ENCODE measurements around the gene GAS2.

Gene GAS2

DNA sequence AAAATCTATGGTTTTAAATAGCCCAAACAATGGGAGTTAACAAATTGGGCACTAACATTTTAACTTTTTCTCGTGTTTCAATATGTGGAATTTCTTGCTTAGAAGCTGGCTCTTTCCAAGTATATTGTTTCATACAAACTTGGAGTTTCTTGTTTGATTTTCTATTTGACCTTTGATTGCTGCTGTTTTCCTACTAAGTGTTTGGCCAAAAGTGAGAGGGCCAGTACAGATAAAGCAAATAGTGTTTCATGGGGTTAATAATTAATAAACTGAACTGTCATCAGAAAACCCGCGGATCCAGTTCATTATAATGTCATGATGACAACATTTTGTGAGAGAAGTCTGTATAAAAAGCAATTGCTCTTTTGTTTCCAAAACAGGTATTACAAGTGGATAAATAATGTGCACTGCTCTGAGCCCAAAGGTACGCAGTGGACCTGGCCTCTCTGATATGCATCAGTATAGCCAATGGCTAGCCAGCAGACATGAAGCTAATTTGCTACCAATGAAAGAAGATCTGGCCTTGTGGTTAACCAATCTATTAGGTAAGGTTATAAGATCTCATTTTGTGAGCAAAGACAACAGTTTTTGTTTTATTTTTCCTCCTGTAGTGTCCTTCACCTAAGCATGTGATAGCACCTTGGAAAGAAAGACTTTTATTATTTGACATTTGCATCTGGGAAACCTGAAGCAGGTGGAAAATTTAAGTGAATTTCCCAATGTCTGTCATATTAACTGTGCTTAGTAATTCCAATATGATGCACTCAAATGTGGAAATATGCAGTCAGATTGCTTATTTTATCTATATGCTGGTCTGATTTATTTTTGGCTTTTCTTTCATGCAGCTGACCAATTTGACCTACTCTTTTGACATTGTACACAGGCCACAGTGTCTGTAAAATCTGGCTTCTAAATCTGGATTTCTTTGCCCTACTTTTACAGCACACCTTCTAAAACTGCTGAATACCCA, 8.3 kb downstream of the GAS2 start:
- DNase-seq (ENCODE audit: low read depth, low spot score) = no peak
- Histone ChIP-seq H3K9ac (ENCODE audit: insufficient read length, low read depth) (no peak overlapping the region), H3K27me3 (ENCODE audit: insufficient read depth, insufficient read length) (no peaks in the 10 kb centered on the region), H3K36me3 (ENCODE audit: insufficient read depth, insufficient read length, low read length) (no peaks in the 10 kb centered on the region), H3K4me3 (ENCODE audit: insufficient read length, low read depth) (no peak overlapping the region), H3K9me3 (ENCODE audit: insufficient read depth, low read length) (no peaks in the 10 kb centered on the region), H3K4me1 (ENCODE audit: insufficient read depth, insufficient read length) (no peaks in the 10 kb centered on the region)
- TF ChIP-seq ZNF274 (IDR thresholded peaks at IDR 0.05; ENCODE audit: low read depth, low read length) (no peak), YY1 (IDR thresholded peaks at IDR 0.05; ENCODE audit: insufficient read depth, insufficient read length) (no peak), SUZ12 (IDR thresholded peaks at IDR 0.05; ENCODE audit: extremely low read depth, insufficient read depth, insufficient read length) (no peak)

DNA sequence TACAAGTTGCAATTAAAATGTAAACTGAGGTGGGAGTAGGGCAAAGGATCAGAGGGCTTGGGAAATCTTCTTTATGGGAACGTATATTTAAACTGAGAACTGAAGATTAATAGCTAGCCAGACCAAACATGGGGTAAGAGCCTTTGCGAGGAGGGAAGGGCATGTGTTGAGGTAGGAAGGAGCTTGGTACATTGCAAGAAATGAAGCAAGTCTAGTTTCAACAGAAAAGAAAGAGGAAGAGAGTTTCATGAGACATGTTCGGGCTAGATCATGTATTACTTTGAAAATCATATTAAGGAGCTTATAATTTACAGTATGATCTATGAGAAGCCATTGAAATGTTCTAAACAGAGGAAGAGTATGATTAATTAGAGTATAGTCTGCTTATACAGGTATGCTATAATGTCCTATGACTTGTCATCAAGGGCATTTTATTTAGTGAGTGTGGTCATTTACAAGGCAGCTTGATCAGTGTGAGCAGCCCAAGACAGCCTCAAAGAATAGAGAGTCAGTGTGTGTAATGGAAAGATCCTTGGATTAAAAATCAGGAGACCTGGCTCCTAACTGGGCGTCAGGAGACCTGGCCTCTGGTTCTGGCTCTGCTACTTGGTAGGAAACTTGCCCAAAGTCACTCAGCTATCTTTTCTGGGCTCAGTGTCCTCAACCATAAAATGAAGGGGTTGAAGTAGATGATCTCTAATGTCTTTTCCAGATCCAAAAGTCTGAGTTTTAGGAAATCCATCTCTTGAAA, 10.9 kb downstream of the GAS2 start:
- no peaks in the 10 kb centered on the region for H3K4me1 ChIP-seq (ENCODE audit: insufficient read depth, insufficient read length)
- TF ChIP-seq SUZ12 (IDR thresholded peaks at IDR 0.05; ENCODE audit: extremely low read depth, insufficient read depth, insufficient read length) = no peak
- no peak overlapping the region for H3K4me3 ChIP-seq (ENCODE audit: insufficient read length, low read depth)
- DNase-seq (ENCODE audit: low read depth, low spot score) = no peak
- H3K9ac ChIP-seq (ENCODE audit: insufficient read length, low read depth) = no peak overlapping the region
- H3K36me3 ChIP-seq (ENCODE audit: insufficient read depth, insufficient read length, low read length) = no peaks in the 10 kb centered on the region
- no peaks in the 10 kb centered on the region for H3K27me3 ChIP-seq (ENCODE audit: insufficient read depth, insufficient read length)
- H3K9me3 ChIP-seq (ENCODE audit: insufficient read depth, low read length) = no peaks in the 10 kb centered on the region

DNA sequence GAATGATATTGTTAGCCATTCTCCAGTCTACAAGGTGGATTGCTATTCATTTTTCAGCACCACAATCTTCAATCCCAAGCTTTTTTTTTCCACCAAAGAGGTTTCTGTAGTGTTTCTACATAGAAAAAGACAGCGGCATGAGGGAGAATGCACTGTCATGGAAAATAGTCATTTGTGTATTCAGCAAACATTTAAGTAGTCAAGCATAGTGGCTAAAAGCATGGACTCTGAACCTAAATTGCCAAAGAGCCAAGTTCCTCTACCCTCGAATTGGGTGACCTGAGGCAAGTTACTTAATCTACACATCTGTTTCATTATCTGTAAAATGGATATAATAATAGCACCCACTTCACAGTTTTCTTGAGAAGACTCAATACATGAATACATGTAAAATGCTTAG, 14.2 kb downstream of the GAS2 start:
- H3K9ac ChIP-seq (ENCODE audit: insufficient read length, low read depth) = no peak overlapping the region
- H3K36me3 ChIP-seq (ENCODE audit: insufficient read depth, insufficient read length, low read length) = no peaks in the 10 kb centered on the region
- TF ChIP-seq ZNF274 (IDR thresholded peaks at IDR 0.05; ENCODE audit: low read depth, low read length) (no peak), YY1 (IDR thresholded peaks at IDR 0.05; ENCODE audit: insufficient read depth, insufficient read length) (no peak), SUZ12 (IDR thresholded peaks at IDR 0.05; ENCODE audit: extremely low read depth, insufficient read depth, insufficient read length) (no peak)
- no peak overlapping the region for H3K4me3 ChIP-seq (ENCODE audit: insufficient read length, low read depth)
- H3K4me1 ChIP-seq (ENCODE audit: insufficient read depth, insufficient read length) = no peaks in the 10 kb centered on the region
- DNase-seq (ENCODE audit: low read depth, low spot score) = no peak
- H3K9me3 ChIP-seq (ENCODE audit: insufficient read depth, low read length) = no peaks in the 10 kb centered on the region
- H3K27me3 ChIP-seq (ENCODE audit: insufficient read depth, insufficient read length) = no peaks in the 10 kb centered on the region

DNA sequence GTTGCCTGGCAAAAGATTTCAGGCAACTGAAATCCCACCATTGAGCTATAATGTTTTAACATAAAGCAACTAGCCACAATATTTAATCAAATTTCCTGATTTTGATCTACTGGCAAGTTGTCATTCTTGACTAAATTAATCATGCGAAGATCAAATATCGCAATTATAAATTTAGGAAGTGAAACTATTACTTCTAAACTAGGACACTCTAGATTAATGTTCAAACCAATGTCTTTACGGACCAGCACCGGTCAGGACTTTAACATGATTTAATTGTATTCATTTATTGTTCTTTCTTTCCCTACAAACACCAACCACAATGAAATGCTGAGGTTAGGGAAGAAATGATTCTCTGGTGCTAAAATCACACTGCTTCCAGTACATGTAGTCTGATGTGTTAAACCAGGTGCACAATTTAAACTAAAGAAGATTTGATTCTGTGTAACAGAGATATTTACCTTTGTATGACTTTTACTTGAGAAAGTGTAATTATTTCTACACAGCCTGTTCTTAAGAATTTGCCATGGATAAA, 14.9 kb downstream of the GAS2 start:
- no peak for TF ChIP-seq YY1 (IDR thresholded peaks at IDR 0.05; ENCODE audit: insufficient read depth, insufficient read length)
- TF ChIP-seq SUZ12 (IDR thresholded peaks at IDR 0.05; ENCODE audit: extremely low read depth, insufficient read depth, insufficient read length) = no peak
- no peak for TF ChIP-seq ZNF274 (IDR thresholded peaks at IDR 0.05; ENCODE audit: low read depth, low read length)
- no peaks in the 10 kb centered on the region for H3K36me3 ChIP-seq (ENCODE audit: insufficient read depth, insufficient read length, low read length)
- no peaks in the 10 kb centered on the region for H3K27me3 ChIP-seq (ENCODE audit: insufficient read depth, insufficient read length)
- no peak overlapping the region for H3K9ac ChIP-seq (ENCODE audit: insufficient read length, low read depth)
- H3K4me3 ChIP-seq (ENCODE audit: insufficient read length, low read depth) = no peak overlapping the region
- no peak for DNase-seq (ENCODE audit: low read depth, low spot score)
- H3K4me1 ChIP-seq (ENCODE audit: insufficient read depth, insufficient read length) = no peaks in the 10 kb centered on the region
- H3K9me3 ChIP-seq (ENCODE audit: insufficient read depth, low read length) = no peaks in the 10 kb centered on the region

DNA sequence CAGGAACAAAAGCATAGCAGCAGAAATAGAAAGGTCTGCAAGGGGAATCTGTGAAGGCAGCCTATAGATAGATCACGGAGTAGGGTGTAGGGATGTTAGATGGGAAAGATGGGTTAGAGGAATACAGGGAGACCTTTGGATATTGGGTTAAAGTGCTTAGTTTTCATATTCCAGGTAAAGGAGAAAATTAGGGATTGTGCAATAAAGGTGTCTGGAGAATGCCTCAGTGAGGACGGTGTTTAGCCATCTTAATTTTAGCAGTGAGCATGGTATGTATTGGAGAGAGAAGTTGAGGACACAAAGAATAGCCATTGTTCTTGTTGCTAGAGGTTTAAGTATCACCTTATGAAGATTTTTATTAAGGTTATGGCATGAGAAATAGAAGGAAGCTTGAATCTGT, 17.7 kb downstream of the GAS2 start:
- no peaks in the 10 kb centered on the region for H3K36me3 ChIP-seq (ENCODE audit: insufficient read depth, insufficient read length, low read length)
- no peak overlapping the region for H3K4me3 ChIP-seq (ENCODE audit: insufficient read length, low read depth)
- H3K9me3 ChIP-seq (ENCODE audit: insufficient read depth, low read length) = no peaks in the 10 kb centered on the region
- no peaks in the 10 kb centered on the region for H3K4me1 ChIP-seq (ENCODE audit: insufficient read depth, insufficient read length)
- TF ChIP-seq ZNF274 (IDR thresholded peaks at IDR 0.05; ENCODE audit: low read depth, low read length) (no peak), SUZ12 (IDR thresholded peaks at IDR 0.05; ENCODE audit: extremely low read depth, insufficient read depth, insufficient read length) (no peak), YY1 (IDR thresholded peaks at IDR 0.05; ENCODE audit: insufficient read depth, insufficient read length) (no peak)
- DNase-seq (ENCODE audit: low read depth, low spot score) = no peak
- H3K27me3 ChIP-seq (ENCODE audit: insufficient read depth, insufficient read length) = no peaks in the 10 kb centered on the region
- no peak overlapping the region for H3K9ac ChIP-seq (ENCODE audit: insufficient read length, low read depth)

DNA sequence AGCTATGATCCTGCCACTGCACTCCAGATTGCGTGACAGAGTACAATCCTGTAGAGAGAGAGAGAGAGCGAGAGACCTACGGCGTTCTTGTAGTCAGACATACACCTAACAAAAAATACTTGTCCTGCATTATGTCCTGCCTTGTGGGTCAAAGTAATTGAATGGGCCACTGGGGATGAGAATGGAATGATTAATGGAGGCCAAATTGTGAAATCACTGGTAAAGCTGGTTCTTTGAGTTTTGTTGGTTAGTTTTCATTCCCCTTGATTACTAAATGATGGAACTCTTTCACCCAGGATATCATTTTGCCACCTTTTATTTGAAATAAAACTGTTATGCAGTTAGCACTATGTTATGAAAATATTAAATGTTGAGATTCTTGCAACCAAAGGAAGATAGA, 18.7 kb downstream of the GAS2 start:
- no peak overlapping the region for H3K9ac ChIP-seq (ENCODE audit: insufficient read length, low read depth)
- H3K4me1 ChIP-seq (ENCODE audit: insufficient read depth, insufficient read length) = no peaks in the 10 kb centered on the region

DNA sequence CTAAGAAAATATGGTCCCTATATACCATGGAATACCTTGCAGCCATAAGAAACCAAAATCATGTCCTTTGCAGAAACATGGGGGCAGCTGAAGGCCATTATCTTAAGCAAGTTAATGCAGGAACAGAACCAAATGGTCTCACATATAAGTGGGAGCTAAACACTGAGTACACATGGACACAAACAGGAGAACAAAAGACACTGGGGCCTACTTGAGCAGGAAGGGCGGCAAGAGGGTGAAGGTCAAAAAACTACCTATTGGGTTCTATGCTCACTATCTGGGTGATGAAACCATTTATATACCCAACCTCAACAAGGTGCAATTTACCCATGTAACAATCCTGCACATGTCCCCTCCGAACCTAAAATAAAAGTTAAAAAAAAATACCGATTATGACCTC, 22.5 kb downstream of the GAS2 start:
- TF ChIP-seq ZNF274 (IDR thresholded peaks at IDR 0.05; ENCODE audit: low read depth, low read length) = no peak
- TF ChIP-seq SUZ12 (IDR thresholded peaks at IDR 0.05; ENCODE audit: extremely low read depth, insufficient read depth, insufficient read length) = no peak
- no peak for TF ChIP-seq YY1 (IDR thresholded peaks at IDR 0.05; ENCODE audit: insufficient read depth, insufficient read length)

More for the DNA sequence above, 18.7 kb downstream of the GAS2 start:
- TF ChIP-seq YY1 (IDR thresholded peaks at IDR 0.05; ENCODE audit: insufficient read depth, insufficient read length) (no peak), ZNF274 (IDR thresholded peaks at IDR 0.05; ENCODE audit: low read depth, low read length) (no peak)
- Histone ChIP-seq H3K27me3 (ENCODE audit: insufficient read depth, insufficient read length) (no peaks in the 10 kb centered on the region), H3K9me3 (ENCODE audit: insufficient read depth, low read length) (no peaks in the 10 kb centered on the region), H3K4me3 (ENCODE audit: insufficient read length, low read depth) (no peak overlapping the region), H3K36me3 (ENCODE audit: insufficient read depth, insufficient read length, low read length) (no peaks in the 10 kb centered on the region)
- DNase-seq (ENCODE audit: low read depth, low spot score) = no peak

More for the DNA sequence above, 22.5 kb downstream of the GAS2 start:
- Histone ChIP-seq H3K36me3 (ENCODE audit: insufficient read depth, insufficient read length, low read length) (no peaks in the 10 kb centered on the region), H3K4me1 (ENCODE audit: insufficient read depth, insufficient read length) (no peaks in the 10 kb centered on the region), H3K9ac (ENCODE audit: insufficient read length, low read depth) (no peak overlapping the region), H3K4me3 (ENCODE audit: insufficient read length, low read depth) (no peak overlapping the region), H3K27me3 (ENCODE audit: insufficient read depth, insufficient read length) (no peaks in the 10 kb centered on the region), H3K9me3 (ENCODE audit: insufficient read depth, low read length) (no peaks in the 10 kb centered on the region)
- no peak for DNase-seq (ENCODE audit: low read depth, low spot score)
